NCI-H526 (cell line): ENCODE measurements around the gene FUZ.

Experiments
- DNase-seq, 2 experiments: peaks; one replicate each; lab custom pipeline; 2025; lab: John Stamatoyannopoulos, UW

The FUZ gene

DNA sequence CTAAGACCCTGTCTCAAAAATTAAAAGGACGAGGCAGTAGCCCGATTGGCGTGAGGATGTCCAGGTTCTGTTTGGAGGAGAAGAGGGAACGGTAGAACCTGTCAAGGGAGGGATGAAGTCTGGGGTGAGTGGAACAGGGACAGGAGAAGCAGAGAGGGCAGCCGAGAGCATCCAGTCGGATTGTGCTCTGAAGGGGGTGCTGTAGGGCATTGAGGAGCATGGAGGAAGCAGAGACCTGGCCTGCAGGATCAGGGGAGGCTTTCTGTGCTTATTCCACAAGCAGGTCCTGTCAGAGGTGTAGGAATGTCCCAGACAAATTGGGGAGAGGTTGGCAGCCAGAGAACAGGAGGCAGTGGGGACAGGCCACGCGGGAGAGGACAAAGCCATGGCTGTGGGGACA is 32.2 kb downstream of the FUZ start:
- no peak for DNase-seq

- no peak for DNase-seq
Measured at GRCh38 chr19:49779731-49780555, 33.1 kb downstream of the FUZ start.

GRCh38 chr19:49776371-49776764 is 36.7 kb downstream of the FUZ start:
- DNase-seq = no peak

DNA sequence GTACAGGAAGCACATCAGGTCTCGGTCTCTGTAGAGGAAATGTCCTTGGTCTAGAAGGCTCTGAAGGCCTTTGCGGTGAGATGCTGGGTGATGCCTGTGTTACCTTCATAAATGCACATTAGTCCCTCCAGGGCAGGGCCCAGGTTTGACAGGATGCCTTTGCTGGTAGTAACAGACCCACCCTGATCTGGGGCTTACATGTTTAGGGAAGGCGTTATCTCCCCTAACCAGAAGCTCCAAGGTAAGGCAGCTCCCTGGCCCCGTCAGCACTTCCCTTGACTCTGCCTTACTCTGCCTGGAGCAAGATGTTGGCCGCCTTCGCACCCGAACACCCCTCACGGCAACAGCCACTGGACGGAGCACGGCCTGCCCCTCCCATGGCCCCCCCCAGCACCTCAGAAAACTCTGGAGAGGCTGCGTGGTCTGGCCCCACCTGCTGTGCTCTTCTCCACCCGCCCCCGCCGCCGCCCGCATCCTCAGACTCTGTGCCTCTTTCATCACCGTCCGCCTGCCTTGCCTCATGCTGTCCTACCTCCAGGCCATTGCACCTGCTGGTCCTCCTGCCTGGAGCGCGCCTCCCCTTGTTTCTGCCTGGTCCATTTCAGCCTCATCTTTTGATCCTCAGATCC is 37.2 kb downstream of the FUZ start:
- no peak for DNase-seq

DNA sequence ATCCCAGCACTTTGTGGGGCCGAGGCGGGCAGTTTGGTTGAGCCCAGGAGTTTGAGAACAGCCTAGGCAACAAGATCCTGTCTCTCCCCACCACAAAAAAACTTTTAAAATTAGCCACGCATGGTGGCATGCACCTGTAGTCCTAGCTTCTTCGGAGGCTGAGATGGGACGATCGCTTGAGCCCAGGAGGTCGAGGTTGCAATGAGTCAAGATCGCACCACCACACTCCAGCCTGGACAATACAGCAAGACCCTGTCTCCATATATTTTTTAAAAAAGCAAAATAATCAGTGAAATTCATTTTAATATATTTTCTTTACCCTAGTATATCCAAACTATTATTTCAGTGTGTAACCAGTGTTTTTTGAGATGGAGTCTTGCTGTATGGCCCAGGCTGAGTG is 38.1 kb downstream of the FUZ start:
- no peak for DNase-seq

GRCh38 chr19:49773663-49774350 is 39.3 kb downstream of the FUZ start:
- no peak for DNase-seq

DNA sequence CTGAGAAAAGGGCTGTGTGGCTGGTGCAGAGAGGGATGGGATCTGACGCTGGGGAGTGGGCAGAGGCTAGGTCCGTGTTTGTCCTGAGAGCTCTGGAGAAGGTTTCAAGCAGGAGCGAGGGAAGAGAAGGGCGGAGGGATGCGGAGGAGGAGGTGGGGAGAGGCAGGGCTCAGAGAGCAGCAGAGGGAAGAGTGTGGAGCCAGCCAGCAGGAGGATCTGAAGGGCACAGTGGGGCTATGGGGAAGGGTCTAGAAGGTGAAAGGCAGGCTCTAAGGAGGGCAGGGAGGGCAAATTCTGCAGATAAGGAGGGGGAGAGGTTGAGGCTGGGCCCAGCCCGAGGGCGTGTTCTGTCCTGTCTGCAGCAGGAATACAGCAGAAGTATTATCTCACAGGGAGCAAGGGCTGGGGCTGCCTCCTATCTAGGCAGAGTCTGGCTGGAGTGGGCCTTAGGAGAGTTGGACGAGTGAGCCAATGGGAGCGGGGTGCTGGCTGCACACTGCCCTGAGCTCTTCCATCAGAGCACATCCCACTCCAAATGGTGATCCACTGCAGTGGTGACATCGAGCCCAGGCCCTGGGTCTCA is 40.2 kb downstream of the FUZ start:
- DNase-seq = no peak

GRCh38 chr19:49771674-49772139 is 41.4 kb downstream of the FUZ start:
- no peak for DNase-seq

DNA sequence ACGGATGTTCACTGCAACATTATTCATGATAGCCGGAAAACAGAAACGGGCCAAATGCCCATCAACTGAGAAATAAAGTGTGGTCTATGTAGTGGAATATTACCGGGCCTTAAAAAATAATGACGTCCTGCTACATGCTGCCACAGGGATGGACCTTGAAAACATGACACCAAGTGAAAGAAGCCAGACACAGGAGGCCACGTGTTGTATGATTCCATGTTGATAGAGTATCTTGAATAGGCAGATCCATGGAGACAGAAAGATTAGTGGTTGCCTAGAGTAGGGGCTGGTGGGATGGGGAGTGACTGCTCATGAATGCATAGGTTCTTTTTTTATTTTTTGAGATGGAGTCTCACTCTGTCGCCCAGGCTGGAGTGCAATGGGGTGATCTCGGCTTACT is 42.6 kb downstream of the FUZ start:
- DNase-seq = no peak

DNA sequence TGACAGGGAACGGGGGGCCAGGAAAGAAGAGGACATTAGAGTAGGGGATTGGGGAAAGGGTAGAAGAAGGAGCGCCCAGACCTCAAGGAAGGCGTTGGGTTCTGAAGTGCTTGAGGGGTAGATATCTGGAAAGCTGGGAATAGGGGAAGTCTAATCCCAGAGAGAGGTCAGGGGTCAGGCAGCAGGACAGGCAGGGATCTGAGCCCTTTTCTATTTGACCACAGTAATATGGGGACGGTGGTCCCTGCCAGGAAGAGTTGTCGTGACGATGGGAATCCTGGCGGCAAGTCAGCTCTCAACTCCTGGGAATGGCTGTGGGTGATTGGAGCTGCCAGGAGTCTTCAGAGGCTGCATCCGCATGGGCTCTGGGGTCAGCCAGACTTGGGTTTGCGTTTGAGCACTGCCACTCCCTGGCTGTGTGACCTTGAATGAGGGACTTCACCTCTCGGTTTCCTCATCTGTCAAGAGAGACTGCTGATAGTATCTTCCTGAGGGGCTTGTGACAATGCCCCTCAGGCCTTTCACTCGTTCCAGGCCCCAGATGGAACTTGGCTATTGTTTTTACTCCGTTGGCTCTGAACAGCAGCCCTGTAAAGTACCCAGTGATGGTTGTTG is 45.0 kb downstream of the FUZ start:
- no peak for DNase-seq

DNA sequence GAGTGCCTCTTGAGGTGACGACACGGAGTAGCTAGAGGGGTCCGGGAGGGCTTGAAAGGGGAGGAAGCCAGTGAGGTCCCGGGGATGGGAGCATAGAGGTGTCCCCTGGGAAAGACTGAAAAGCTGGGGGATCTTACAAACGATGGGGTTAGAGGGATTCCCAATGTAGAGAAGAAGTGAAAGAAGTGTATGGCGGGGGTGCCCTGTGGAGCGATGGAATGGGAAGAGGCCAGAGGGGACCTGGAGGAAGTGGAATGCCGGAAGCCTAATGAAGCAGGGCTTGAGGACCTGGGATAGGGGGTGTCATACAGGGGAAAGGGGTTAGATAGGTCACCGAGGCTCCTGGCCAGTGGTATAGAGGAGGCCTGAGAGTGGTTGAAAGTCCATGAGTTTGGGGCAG is 45.7 kb downstream of the FUZ start:
- DNase-seq = no peak

DNA sequence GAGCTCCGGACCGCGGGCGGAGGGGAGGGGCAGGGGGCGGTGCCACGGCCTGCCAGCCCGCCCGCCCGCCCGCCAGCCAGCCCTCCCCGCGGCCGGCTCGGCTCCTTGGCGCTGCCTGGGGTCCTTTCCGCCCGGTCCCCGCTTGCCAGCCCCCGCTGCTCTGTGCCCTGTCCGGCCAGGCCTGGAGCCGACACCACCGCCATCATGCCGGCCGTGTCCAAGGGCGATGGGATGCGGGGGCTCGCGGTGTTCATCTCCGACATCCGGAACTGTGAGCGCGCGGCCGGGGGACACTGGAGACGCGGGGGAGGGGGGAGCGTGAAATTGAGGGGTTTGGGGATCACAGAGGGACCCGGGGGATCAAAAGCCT is 46.2 kb downstream of the FUZ start, which contains the start of gene AP2A1:
Gene AP2A1 (plus strand): TSS at position 72 of the 370 bp plus-strand sequence. CDS start 133 bp downstream, at position 205.
- DNase-seq = no peak

- peak; percentile 100 for DNase-seq
Measured at GRCh38 chr19:49766007-49766929, 46.8 kb downstream of the FUZ start.

DNA sequence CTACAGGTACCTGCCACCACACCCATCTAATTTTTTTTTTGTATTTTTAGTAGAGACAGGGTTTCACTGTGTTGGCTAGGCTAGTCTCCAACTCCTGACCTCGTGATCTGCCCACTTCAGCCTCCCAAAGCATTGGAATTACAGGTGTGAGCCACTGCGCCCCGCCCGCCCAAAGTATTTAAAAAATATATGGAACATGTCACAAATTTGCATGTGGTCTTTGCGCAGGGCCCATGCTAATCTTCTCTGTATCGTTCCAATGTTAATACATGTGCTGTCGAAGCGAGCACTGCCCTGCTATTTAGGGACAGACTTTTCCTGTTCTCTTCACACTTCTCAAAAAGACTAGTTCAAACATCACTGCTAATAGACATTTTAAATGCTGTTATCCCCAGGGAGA is 48.8 kb downstream of the FUZ start:
- peak; percentile 56 to 74 for DNase-seq

DNA sequence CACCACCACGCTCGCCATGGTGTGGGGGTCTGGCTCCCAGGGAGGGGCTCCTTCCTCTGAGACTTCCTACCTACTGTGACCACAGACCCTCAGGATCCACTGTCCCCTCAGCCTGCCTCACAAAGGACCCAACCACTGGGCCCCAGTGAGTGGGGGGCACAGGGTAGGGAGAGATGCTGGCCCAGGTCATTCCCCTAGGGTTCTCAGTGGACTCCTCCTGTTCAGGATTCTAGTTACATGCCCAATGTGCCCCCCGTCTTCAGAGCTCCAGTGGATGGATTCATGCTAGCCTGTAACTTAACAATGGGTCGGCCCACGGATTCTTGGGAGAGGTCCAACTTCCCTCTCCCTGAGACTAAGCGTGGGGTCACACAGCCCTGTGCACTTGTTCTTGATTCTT is 49.9 kb downstream of the FUZ start, which contains the start of gene TSKS:
Gene TSKS (minus strand): TSS at position 77 of the 400 bp plus-strand sequence. CDS start 59 bp downstream, at position 18.
- no peak for DNase-seq

DNA sequence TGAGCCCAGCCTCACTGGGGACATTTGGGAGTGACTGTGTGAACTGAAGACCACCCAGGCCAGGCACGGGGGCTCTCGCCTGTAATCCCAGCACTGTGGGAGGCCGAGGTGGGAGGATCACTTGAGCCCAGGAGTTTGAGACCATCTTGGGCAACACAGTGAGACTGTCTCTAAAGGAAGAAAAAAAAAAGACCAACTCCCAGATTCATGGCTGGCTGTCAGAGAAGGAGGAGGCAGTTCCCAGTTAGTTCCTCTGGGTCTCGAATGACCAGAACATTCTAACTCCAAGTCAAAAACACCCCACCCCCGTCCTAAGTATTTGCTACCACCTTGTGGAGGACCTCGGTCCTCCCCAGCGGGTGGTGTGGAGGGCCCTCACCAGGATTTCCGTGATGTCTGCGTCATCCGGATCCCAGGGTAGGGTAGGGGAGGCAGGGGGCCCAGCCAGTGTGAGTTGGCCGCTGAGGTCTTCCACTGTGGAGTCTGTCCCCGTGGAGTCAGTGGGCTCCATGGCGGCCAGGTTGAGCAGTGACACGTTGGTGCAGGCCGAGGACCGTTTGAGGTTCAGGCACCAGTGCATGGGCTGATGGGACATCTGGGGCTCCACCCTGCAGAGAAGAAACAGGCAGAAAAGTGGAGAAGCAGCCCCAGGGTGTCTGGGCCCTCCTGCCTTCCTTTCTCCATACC is 51.3 kb downstream of the FUZ start:
- DNase-seq = peak in 1 of 2 experiments; percentile 15

GRCh38 chr19:49761249-49761624 is 51.9 kb downstream of the FUZ start:
- DNase-seq = no peak

- DNase-seq = no peak
Measured at GRCh38 chr19:49758292-49758691, 54.8 kb downstream of the FUZ start.
